Activated CD4-positive, alpha-beta T cell treated with anti-CD3 and anti-CD28 coated beads, Interleukin-2, amount 50 U/mL, for 48 hours (primary cell): ENCODE results near the gene CAPN1.
"Not testable (repeated sequence)": the region's sequence is repeated elsewhere in the genome, so short reads cannot be mapped to it uniquely, and the experiment has no call there.

Experiments used
- DNase-seq, 2 experiments: peaks; one replicate each; pipeline ENCODE4 v3.0.0-alpha.2; 2020

CAPN1 gene

DNA sequence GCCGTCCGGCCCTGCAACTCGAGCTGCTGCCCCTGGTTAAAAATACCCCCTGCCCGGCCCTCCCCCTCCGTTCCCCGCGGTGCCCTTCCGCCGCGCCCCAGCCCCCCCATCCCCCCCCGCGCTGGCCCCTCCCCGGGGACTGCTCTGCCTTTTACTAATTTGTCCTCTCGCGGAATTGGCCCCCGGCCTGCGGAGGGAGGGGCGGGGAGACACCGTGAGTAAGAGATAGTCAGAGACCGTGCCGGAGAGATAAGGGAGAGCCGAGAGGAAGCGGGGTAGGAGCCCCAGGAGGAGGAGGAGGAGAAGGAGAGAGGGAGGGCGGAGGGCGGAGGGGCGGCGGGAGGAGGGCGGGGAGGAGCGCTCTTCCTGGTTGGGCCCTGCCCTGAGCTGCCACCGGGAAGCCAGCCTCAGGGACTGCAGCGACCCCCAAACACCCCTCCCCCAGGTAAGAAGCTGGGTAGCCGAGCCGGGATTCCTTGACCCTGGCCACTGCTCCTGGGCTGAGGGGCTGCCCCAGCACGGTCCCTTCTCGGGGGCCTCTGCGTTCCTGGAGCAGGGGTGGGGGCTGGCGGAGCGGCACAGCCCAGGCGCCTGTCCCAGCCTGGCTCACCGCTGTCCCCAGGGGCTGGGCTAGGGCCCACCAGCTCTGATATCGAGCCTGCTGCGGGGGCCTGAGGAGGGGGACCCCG lies at the start of gene CAPN1:
Gene CAPN1, plus strand, starts transcription at position 360 of the 689 bp plus-strand sequence. CDS start 774 bp downstream, outside the sequence.
- peak; percentile 84 to 89 for DNase-seq

DNA sequence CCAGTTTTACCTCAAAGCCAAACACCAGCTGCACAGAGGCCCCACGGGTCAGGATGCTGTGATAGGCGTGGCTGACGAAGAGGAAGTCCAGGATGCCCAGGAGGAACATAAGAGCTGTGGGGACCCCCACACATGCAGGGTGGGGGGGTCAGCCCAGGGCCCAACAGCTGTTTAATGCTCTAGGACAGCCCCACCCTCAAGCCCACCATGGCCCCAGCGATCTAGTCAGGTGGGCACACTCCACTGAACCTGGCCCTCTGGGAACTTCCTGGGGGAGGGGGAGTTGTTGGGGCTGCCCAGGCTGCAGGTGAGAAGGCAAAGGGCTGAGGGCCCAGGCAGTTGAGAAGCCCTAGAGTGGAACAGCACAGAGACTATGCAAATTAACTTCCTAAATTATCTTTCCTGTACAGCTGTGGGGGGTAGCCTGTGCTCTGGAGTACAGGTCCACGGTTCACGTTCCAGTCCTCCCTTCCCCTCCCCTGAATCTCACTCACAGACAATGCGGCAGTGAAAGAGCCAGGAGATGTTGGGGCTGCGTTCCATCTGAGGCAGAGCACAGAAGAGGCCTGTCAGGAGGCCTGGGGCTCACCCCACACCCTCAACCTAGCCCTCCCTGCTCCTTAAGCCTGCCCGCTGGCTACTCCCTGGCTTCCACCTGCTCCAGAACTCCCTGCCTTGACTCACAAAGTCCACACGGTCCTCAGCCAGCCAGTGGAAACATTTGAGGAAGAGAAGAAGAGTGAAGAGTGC lies 49.3 kb upstream of the CAPN1 start:
- DNase-seq: no peak

DNA sequence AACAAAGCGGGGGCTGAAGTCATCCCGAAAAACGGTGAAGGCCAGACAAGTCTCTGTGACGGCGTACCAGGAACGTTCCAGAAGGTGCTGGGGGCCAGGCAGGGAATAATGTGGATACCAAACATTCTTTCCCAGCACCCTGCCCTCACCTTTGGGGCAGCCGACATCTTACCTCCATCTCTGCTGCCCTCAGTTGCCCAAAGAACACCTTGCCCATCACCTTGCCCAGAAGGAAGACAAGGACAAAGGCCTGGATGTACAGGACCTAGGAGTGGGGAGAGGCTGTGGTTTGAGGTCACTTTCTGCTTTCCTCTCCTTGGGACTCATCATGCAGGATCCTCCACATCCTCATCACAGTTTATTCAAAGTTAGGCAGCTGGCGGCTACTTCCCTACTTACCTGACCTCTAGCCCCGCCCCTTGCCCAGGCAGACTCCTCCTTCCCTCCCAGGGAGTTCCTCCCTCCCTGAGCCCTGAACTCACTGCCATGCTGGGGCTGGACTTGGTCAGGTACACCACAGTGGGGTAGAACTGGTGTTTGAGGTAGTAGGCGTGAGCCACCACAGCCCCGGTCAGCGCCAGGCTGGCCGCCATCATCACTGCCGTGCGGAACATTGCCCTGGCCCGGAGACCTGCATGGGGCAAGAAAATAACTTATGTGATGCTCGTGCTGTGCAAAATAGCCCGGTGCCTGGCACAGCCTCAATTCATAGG lies 48.6 kb upstream of the CAPN1 start:
- DNase-seq: peak; percentile 79 to 82

DNA sequence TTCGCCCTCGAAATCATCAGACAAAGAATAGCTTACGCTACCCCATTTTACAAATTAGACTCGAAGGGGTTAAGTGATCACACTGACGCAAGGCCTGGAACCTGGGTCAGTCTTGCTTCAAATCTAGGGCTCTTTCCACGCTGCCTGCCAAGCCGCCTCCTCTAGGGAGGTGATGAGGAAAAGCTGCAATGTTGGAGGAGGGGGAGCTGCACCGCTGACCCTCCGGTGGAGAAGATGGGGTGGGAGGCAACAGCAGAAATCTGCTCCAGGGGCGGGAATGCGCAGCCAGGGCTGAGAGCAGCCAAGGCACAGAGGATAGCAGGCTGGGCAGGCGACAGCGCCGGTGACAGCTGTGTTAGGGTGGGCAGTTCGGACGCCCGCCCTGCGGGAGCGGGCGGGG lies 48.0 kb upstream of the CAPN1 start:
- DNase-seq: no peak

DNA sequence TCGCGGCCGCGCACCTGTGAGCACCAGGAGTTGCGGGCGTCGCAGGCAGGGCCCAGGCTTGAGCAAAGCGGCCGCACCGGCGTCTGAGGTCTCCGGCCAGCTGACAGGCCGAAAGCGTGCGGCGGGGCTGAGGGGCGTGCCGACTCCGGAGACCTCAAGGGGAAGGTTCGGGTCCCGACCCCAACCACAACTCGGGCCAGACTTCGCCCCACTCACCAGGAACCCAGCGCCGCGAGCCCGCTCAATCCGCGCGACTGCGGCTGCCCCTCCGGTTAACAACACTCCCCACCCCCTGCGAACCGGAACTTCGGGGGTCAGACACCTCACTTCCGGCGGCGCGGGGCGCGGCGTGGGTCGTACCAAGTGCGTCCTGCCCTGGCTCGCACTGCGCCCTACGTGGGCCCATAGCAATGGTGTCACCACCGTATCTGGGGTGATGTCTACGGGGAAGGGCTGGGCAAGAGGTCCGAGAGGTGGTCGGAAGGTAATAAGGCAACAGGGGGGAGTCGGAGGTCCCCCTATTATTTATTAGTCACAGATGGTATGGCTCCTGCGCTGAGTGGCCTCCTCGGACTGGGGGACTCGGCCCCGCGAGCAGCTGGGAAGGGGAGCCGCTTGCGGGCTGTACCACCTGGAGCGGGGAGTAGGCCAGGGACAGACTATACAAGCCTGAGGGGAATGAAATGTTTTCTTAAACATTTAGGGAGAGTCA lies 47.3 kb upstream of the CAPN1 start, which contains the start of gene SYVN1:
Gene SYVN1, minus strand, starts transcription at position 280 of the 712 bp plus-strand sequence. CDS start 918 bp downstream, outside the sequence.
- DNase-seq: peak; percentile 91 to 94

DNA sequence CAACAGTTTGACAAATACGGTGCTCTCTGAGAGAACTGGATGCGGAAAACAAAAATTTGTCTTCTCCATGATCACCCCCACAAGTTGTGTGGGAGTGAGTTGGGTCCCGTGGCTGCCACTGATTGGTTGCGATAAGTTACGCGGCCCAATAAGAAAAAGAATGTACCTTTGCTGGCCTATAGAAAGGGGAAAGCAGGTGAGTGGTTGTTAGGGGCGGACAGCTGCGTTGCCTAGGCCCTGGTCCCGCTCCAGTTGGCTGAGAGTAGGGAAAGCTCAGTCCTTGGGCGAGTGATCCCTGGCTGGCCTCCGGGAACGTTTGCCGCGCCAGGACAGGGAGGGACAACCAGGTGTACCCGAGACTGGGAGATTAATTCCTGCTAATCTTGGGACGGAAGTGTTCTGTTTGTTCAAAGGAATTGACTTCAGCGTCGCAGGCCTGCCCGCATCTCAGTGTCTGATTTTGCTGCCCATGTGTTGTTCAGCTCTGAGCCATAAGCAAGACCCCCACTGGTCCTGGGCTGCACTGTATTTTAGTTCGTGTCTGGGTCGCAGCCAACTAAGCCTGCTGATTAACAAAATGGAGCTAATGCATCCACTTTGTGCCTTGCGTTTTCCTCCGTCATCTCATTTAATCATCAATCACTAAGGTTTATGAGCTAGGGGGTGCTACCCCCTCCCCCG lies 46.6 kb upstream of the CAPN1 start:
- peak; percentile 75 to 81 for DNase-seq

DNA sequence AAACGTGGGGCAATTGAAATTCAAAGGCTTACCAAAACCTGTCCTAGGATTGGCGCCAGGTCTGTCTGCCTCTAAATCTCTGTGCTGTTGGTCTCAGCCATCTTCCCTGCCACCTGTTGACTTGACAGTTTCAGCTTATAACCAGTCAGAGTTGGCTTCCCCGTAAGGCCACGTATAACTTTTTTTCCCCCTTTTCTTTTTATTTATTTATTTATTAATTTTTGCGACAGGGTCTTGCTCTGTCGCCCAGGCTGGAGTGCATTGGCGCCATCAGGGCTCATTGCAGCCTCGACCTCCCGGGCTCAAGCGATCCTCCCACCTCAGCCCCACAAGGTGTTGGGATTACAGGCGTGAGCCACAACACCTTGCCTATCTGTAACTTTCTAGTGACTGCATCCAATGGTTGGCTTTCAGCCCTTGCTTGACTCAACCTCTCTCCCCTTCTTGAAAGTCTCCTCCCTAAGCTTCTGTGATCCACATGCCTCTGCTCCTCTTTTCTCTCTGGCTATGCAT lies 46.0 kb upstream of the CAPN1 start:
- no peak for DNase-seq

DNA sequence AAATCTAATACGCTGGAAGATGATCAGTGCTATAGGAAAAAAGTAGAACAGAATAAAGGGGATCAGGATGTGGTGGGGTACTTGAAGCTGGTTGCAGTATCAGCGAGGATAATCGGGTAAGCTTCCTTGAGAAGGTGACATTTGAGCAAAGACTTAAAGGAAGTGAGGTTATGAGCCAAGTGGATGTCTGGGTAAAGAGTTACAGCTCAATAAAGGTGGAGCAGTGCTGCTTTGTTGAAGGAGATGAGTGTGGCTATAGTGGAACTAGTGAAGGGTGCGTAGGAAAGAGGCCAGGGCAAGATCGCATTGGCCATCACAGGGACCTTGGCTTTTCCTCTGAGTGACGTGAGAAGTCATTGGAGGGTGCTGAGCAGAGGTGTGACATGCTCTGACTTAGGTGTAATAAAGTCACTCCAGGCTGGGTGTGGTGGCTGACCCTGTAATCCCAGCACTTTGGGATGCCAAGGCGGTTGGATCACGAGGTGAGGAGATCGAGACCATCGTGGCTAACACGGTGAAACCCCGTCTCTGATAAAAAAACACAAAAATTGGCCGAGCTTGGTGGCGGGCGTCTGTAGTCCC lies 45.1 kb upstream of the CAPN1 start:
- DNase-seq: no peak

DNA sequence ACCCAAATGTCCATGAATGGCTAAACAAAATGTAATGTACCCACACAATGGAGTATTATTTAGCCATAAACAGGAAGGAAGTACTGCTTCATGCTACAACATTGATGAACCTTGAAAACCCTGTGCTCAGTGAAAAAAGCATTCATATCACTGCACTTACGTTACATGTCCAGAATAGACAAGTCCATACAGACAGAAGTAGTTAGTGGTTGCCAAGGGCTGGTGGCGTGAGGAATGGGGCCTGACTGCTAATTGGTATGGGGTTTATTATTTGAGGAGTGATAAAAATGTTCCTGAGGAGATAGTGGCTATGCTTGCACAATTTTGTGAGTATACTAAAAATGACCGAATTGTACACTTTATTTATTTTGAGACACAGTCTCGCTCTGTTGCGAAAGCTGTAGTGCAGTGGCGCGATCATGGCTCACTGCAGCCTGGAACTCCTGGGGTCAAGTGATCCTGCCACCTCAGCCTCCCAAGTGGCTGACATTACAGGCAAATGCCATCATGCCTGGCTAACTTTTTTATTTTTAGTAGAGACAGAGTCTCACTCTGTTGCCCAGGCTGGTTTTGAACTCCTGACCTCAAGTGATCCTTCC lies 39.7 kb upstream of the CAPN1 start:
- no peak for DNase-seq

DNA sequence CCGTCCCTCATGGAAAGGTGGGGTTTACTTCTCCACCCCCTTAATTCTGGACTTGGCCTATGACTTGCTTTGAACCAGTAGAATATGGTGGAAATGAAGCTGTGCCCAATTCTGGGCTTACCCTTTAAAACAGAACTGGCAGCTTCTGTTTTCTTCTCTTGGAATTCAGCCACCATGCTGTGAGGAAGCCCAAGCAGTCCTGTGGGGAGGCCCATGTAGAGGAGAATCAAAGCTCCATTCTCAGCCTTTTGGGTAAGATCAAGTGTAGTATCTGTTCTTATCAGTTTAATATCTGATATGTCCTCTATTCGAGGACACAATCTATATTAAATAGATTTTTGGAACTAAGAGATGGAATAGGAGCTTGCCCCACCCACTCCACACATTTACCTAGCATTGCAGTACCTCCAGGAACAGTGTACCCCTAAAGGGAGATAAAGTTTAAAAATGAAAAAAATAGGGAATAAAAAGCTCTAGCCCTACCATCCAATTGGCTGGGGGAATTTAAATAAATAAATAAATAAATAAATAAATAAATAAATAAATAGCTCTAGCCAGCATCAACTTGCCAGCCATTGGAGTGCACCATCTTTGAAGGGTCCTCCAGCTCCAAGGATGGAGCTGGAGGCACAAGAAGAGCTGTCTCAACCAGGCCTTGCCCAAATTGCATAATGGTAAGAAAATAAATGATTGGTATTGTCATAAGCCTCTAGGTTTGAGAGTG lies 34.2 kb upstream of the CAPN1 start:
- no peak for DNase-seq

DNA sequence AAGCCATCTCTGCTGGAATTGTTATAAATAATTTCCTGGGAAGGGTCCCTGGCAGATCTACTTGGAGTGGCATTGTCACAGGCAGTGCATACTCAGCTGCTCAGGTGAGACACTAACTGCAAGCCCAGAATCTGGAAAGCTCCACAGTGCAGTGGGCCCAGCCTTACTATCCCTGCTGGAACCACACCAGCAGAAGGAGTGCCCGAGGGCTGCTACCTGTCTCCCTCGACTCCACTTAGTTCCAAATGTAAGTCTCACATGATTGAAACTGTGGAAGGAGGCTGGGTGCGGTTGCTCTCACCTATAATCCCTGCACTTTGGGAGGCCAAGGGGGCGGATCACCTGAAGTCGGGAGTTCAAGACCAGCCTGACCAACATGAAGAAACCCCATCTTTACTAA lies 33.1 kb upstream of the CAPN1 start:
- no peak for DNase-seq

DNA sequence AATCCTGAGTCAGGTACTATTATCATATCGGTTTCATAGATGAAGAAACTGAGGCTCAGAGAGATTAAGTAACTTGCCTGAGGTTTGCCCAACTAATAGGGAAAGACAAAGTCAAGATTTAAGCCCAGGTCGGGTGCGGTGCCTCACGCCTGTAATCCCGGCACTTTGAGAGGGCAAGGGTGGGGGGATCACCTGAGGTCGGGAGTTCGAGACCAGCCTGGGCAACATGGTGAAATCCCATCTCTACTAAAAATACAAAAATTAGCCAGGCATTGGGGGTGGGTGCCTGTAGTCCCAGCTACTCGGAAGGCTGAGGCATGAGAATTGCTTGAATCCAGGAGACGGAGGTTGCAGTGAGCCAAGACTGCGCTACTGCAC lies 31.6 kb upstream of the CAPN1 start:
- not testable (repeated sequence) for DNase-seq

DNA sequence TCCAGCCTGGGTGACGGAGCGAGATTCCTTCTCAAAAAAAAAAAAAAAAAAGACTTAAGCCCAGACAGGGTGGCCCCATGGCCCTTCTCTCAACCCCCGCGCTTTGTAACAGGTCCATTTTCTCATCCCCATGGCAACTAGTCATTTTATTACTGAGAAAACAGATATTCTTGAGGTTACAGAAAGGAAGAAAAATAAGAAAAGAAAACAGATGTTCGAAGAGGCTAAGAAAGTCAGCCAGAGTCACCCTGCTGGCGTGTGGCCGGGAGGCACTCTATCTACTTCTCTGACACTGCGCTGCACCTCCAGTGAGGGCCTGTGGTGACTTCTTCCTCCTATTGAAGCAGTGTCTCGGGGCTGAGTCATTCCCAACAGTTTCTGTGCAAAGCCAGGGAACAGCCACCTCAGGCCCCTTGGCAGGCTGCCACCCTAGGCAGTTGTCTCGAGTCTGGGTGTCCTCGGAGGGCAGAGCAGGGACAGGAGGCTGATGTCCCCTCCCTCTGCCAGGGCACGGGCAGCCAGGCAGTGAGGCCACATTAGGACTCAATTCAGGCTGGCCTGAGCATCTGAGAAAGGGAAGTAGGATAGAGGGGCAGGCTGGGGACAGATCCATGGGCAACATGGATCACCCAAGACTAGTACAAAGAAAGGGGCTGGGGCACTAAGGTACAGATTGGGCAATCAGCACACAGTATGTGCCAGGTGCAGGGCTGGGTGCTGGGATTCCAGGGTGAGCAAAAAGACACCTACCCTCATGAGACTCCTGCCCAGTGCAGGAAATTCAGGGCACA lies 31.0 kb upstream of the CAPN1 start:
- peak; percentile 43 to 54 for DNase-seq

DNA sequence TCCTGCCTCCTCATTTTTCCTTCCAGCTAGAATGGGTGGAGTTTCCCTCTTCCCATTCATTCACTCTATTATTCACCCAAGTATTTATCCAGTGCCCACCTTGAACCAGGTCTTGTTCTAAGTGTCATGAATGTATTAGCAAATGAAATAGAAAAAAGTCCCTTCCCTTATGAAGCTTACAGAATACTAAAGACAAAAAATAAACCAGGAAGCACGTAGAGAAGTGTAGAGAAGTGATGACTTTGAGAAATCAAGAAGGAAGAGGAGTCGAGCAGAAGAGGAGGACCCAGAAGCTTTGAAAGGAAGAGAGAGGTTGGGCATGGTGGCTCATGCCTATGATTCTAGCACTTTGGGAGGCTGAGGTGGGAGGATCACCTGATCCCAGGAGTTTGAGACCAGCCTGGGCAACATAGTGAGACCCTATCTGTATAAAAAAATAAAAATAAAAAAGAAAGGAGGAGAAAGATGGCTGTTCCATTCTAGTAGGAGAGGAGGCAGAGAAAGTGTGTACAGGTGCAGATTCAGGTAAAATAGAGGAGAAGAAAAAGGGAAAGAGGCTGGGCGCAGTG lies 30.3 kb upstream of the CAPN1 start:
- DNase-seq: no peak

DNA sequence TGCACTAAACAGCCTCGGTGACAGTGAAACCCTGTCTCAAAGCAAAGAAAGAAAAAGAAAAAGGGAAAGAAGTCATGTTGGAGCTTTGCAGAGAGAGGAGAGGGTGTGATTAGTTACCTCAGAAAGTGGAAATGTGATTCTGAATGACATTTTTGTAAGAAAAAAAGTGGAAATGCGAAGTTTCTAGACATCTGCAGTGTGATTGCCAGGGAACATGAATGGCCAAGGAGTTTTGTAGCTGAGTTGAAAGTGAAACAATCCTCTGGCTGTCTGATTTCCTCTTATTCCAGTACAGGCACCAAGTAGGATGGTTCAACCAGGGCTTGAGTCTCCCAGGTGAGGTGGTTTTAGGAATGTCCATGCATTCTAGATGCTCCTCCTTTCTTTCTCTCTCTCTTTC lies 29.6 kb upstream of the CAPN1 start:
- no peak for DNase-seq

DNA sequence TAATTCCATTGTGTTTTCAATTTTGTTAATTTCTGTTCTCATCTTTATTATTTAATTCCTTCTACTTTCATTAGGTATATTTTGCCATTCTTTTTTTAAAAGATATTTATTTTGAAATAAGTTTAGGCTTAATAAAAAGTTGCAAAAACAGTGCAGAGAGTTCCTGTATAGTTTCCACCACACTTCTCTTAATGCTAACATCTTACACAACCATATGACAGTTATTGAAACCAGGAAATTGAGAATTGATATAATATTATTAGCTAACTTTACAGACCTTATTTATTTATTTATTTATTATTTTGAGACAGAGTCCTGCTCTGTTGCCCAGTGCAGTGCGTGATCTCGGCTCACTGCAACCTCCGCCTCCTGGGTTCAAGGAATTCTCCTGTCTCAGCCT lies 25.5 kb upstream of the CAPN1 start:
- DNase-seq: no peak

DNA sequence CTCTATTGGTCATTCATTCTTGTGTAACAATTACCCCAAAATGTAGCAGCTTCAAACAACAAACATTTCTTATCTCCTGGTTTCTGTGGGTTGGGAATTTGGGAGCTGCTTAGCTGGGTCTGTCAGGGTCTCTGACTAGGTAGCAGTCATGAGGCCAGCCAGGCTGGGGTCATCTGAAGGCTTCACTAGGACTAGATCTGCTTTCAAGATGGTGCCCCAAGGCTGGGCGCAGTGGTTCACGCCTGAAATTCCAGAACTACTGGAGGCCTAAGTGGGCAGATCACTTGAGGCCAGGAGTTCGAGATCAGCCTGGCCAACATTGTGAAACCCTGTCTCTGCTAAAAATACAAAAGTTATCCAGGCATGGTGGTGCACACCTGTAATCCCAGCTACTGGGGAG lies 24.8 kb upstream of the CAPN1 start:
- DNase-seq: no peak

DNA sequence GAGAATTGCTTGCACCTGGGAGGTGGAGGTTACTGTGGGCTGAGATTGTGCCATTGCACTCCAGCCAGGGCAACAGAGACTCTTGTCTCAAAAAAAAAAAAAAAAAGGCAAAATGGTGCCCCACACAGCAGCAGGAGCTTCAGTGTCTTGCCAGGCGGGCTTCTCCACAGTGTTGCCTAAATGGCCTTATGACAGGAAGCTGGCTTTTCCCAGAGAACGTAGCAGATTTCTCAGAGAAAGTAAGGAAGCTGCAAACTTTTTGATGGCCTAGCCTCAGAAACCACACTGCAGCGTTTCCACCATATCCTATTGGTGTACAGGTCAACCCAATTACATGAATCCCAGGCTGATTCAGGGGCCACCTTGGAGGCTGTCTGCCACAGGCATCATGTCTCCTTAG lies 24.4 kb upstream of the CAPN1 start:
- DNase-seq: no peak

DNA sequence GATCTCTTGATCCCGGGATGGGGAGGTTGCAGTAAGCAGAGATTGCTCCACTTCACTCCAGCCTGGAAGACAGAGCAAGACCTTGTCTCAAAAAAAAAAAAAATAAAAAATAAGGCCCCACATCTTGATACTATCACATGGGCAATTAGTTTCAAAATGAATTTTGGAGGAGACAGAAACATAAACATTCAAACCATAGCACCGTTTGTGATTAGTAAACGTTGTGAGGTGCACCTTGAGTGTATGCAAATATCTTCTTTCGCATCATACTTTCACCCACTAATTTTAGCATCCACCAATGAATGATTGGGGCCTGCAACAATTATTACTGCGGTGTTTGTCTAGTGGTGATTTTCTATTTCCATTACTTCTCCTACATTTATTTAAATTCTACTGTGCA lies 22.7 kb upstream of the CAPN1 start:
- no peak for DNase-seq

DNA sequence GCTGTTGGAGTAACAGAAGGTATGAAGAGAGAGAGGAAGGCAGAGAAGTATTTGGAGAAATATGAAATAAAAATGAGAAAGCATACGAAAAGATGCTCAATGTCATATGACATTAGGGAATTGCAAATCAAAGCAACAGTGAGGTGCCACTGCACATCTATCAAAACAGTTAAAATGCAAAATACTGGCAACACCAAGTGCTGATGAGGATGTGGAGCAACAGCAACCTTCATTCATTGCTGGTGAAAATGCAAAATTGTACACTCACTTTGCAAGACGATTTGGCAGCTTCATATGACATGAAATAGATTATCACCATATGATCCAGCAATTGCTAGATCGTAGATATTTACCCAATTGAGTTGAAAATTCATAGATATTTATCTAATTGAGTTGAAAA lies 21.1 kb upstream of the CAPN1 start:
- DNase-seq: no peak
